Astrocyte (in vitro differentiated cells and primary cell): ENCODE data around the gene CORO2B.

Experiments used
- EZH2 ChIP-seq: IDR thresholded peaks from 2 replicates; pipeline ENCODE4 v1.6.1; 2012; ENCODE audit warnings: mild to moderate bottlenecking, low read length, inconsistent platforms; ENCODE audit not compliant: insufficient read depth
- TF ChIP-seq, protein P1 (sequence below): IDR thresholded peaks from 2 replicates; pipeline ENCODE4 v1.5.1; 2011; ENCODE audit warnings: low read depth, mild to moderate bottlenecking, inconsistent platforms, low read length, moderate library complexity; ENCODE audit not compliant: insufficient read depth

DNA sequence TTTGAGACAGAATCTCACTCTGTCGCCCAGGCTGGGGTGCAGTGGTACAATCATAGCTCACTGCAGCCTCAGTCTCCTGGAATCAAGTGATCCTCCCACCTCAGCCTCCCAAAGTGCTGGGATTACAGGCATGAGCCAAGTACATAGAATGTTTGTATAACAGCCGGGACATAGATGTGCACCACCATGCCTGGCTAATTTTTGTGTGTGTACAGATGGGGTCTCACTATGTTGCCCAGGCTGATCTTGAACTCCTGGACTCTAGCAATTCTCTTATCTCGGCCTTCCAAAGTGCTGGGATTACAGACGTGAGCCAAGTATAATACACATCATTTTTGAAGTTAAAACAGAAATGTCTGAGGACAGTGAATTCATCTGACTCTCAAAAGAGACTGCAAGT lies 93.5 kb downstream of the CORO2B start:
- TF ChIP-seq, protein P1, sequence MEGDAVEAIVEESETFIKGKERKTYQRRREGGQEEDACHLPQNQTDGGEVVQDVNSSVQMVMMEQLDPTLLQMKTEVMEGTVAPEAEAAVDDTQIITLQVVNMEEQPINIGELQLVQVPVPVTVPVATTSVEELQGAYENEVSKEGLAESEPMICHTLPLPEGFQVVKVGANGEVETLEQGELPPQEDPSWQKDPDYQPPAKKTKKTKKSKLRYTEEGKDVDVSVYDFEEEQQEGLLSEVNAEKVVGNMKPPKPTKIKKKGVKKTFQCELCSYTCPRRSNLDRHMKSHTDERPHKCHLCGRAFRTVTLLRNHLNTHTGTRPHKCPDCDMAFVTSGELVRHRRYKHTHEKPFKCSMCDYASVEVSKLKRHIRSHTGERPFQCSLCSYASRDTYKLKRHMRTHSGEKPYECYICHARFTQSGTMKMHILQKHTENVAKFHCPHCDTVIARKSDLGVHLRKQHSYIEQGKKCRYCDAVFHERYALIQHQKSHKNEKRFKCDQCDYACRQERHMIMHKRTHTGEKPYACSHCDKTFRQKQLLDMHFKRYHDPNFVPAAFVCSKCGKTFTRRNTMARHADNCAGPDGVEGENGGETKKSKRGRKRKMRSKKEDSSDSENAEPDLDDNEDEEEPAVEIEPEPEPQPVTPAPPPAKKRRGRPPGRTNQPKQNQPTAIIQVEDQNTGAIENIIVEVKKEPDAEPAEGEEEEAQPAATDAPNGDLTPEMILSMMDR, result no peak
- no peak for TF ChIP-seq EZH2
